ENCODE results near the gene ST6GAL1. TPM values are rescaled to one million over a fixed set of nuclear protein-coding genes. Genes with fewer than 3 reads are reported as not detected.

Gene ST6GAL1
- total and polyA plus RNA-seq, 11 donors: 19.4 to 120 (median 69.9) TPM

- ATAC-seq (peak in 3 of 4 donors; percentile 38 to 58 (median 51)), DNase-seq (no peak)
- no peaks in the 10 kb centered on the region for H3K9me3 ChIP-seq
- H3K27ac ChIP-seq: peak overlapping the region in 5 of 12 donors; percentile 0 to 70 (median 50)
- H3K27me3 ChIP-seq: no peaks in the 10 kb centered on the region
- intact Hi-C loops (cut with DNase I): loop anchor here in 1 of 10 donors (10.0 kb wide), 1 partner anchor 171 kb away; the partner anchor contains the start of gene ST6GAL1
- no peak overlapping the region for H3K4me3 ChIP-seq
- H3K36me3 ChIP-seq: no peaks in the 10 kb centered on the region
- no peak for TF ChIP-seq POLR2A (IDR thresholded peaks at IDR 0.05)
- TF ChIP-seq CTCF (IDR thresholded peaks at IDR 0.05): no peak
- WGBS, 4 donors: 63 to 79% (median 72%) methylated on average over 3 of the region's 3 CpGs
- peaks cover 0 to 35% (median 21%) of the 10 kb centered on the region in 12 donors for H3K4me1 ChIP-seq
Observed at GRCh38 chr3:187105700-187106099, 175.4 kb downstream of the ST6GAL1 start.

GRCh38 chr3:187107989-187108388, 177.7 kb downstream of the ST6GAL1 start:
- TF ChIP-seq CTCF (IDR thresholded peaks at IDR 0.05): no peak
- TF ChIP-seq POLR2A (IDR thresholded peaks at IDR 0.05): no peak
- H3K27me3 ChIP-seq: no peaks in the 10 kb centered on the region
- H3K36me3 ChIP-seq: no peaks in the 10 kb centered on the region
- H3K4me3 ChIP-seq: no peak overlapping the region
- no peak overlapping the region for H3K27ac ChIP-seq
- ATAC-seq (peak in 2 of 4 donors; percentile 32 to 69), DNase-seq (no peak)
- H3K9me3 ChIP-seq: no peaks in the 10 kb centered on the region
- peaks cover 0 to 16% (median 6%) of the 10 kb centered on the region in 12 donors for H3K4me1 ChIP-seq
- WGBS, 4 donors: 62 to 80% (median 73%) methylated on average over 3 of the region's 3 CpGs
- intact Hi-C loops (cut with DNase I): loop anchor here in 1 of 10 donors (10.0 kb wide), 1 partner anchor 173 kb away; the partner anchor contains the start of gene ST6GAL1

- intact Hi-C loops (cut with DNase I): loop anchor here in 4 of 10 donors (5.0 to 10.0 kb wide), 3 partner anchors 52 to 57 kb away; no protein-coding TSS in a partner anchor
- 84 to 95% (median 87%) methylated on average over 1 of the region's 1 CpG for WGBS, 4 donors
- DNase-seq (no peak), ATAC-seq (no peak)
- Histone ChIP-seq H3K9me3 (no peaks in the 10 kb centered on the region), H3K27ac (no peak overlapping the region), H3K4me1 (peaks cover 0 to 13% (median 2%) of the 10 kb centered on the region in 12 donors), H3K36me3 (no peaks in the 10 kb centered on the region), H3K4me3 (no peak overlapping the region), H3K27me3 (no peaks in the 10 kb centered on the region)
- TF ChIP-seq POLR2A (IDR thresholded peaks at IDR 0.05) (no peak), CTCF (IDR thresholded peaks at IDR 0.05) (no peak)
Observed at GRCh38 chr3:187110156-187110555, 179.8 kb downstream of the ST6GAL1 start.

- DNase-seq: no peak
- no peak for ATAC-seq
- H3K4me1 ChIP-seq: peaks cover 0 to 4% (median 0%) of the 10 kb centered on the region in 12 donors
- no peak overlapping the region for H3K27ac ChIP-seq
- H3K27me3 ChIP-seq: no peaks in the 10 kb centered on the region
- intact Hi-C loops (cut with DNase I): loop anchor here in 7 of 10 donors (1.0 to 10.0 kb wide), 5 partner anchors 49 to 54 kb away; no protein-coding TSS in a partner anchor
- H3K4me3 ChIP-seq: no peak overlapping the region
- H3K36me3 ChIP-seq: no peaks in the 10 kb centered on the region
- 44 to 48% (median 45%) methylated on average over 2 of the region's 2 CpGs for WGBS, 4 donors
- TF ChIP-seq POLR2A (IDR thresholded peaks at IDR 0.05): no peak
- TF ChIP-seq CTCF (IDR thresholded peaks at IDR 0.05): peak; percentile 37 to 70 (median 60)
- no peaks in the 10 kb centered on the region for H3K9me3 ChIP-seq
Observed at GRCh38 chr3:187112934-187113793, 182.8 kb downstream of the ST6GAL1 start.

Measured in heart left ventricle (tissue), 16 donors.